Loucy (cell line): ENCODE data around the gene ADAM23.

Experiments used
- H2AFZ ChIP-seq: fragments of 200-600 bp; sonication (generic); 2 replicates; pipeline ENCODE4 v1.6.0; 2016; ENCODE audit warnings: antibody characterized with exemption, mild to moderate bottlenecking, low read length, moderate library complexity
- H3F3A ChIP-seq: fragments of 200-600 bp; 2 replicates; pipeline ENCODE4 v1.6.0; 2016; ENCODE audit warnings: antibody characterized with exemption, low read depth, mild to moderate bottlenecking
- H3K27me3 ChIP-seq: fragments of 200-600 bp; sonication (generic); 2 replicates; pipeline ENCODE4 v1.6.1; 2014; ENCODE audit warnings: low read length, mild to moderate bottlenecking; ENCODE audit not compliant: insufficient read depth, poor library complexity, severe bottlenecking
- H3K36me3 ChIP-seq: fragments of 200-600 bp; sonication (generic); 2 replicates; pipeline ENCODE4 v1.6.1; 2016; ENCODE audit warnings: low read length; ENCODE audit not compliant: insufficient read depth
- H3K4me1 ChIP-seq: fragments of 200-600 bp; sonication (generic); 2 replicates; pipeline ENCODE4 v1.5.1; 2014; ENCODE audit warnings: low read length, mild to moderate bottlenecking; ENCODE audit not compliant: insufficient read depth, poor library complexity, severe bottlenecking
- H3K4me2 ChIP-seq: fragments of 200-600 bp; sonication (generic); 2 replicates; pipeline ENCODE4 v1.6.0; 2014; ENCODE audit warnings: antibody characterized with exemption, low read length, low read depth, mild to moderate bottlenecking; ENCODE audit not compliant: poor library complexity, severe bottlenecking
- H3K4me3 ChIP-seq: fragments of 200-600 bp; sonication (generic); 2 replicates; pipeline ENCODE4 v1.5.1; 2014; ENCODE audit warnings: low read length, mild to moderate bottlenecking, mixed read lengths; ENCODE audit not compliant: poor library complexity, severe bottlenecking
- H3K79me2 ChIP-seq: fragments of 200-600 bp; sonication (generic); 2 replicates; pipeline ENCODE4 v1.6.1; 2014; ENCODE audit warnings: low read length; ENCODE audit not compliant: insufficient read depth
- H3K9ac ChIP-seq: fragments of 200-600 bp; sonication (generic); 2 replicates; pipeline ENCODE4 v1.6.0; 2014; ENCODE audit warnings: mild to moderate bottlenecking, low read depth, low read length, moderate library complexity; ENCODE audit not compliant: poor library complexity, severe bottlenecking
- H3K9me2 ChIP-seq: fragments of 200-600 bp; sonication (generic); replicated peaks from 2 replicates; pipeline ENCODE4 v1.6.1; 2016; ENCODE audit warnings: low read depth, low read length, mixed read lengths
- H3K9me3 ChIP-seq: fragments of 200-600 bp; sonication (generic); 2 replicates; pipeline ENCODE4 v1.6.1; 2014; ENCODE audit warnings: mild to moderate bottlenecking, antibody characterized with exemption, low read length, low read depth; ENCODE audit not compliant: insufficient read depth
- H4K20me1 ChIP-seq: fragments of 200-600 bp; sonication (generic); 2 replicates; pipeline ENCODE4 v1.6.0; 2014; ENCODE audit warnings: antibody characterized with exemption, low read length, mild to moderate bottlenecking; ENCODE audit not compliant: insufficient read depth, poor library complexity, severe bottlenecking
- EZH2phosphoT487 ChIP-seq: fragments of 200-600 bp; IDR thresholded peaks from 2 replicates; pipeline ENCODE4 v1.6.1; 2018; ENCODE audit warnings: antibody characterized with exemption, mild to moderate bottlenecking, moderate library complexity, borderline replicate concordance
- TF ChIP-seq, protein P1 (sequence below): fragments of 200-600 bp; sonication (generic); conservative IDR thresholded peaks from 2 replicates; pipeline ENCODE4 v1.5.1; 2014; ENCODE audit warnings: mild to moderate bottlenecking, antibody characterized with exemption, low read length

Gene ADAM23

DNA sequence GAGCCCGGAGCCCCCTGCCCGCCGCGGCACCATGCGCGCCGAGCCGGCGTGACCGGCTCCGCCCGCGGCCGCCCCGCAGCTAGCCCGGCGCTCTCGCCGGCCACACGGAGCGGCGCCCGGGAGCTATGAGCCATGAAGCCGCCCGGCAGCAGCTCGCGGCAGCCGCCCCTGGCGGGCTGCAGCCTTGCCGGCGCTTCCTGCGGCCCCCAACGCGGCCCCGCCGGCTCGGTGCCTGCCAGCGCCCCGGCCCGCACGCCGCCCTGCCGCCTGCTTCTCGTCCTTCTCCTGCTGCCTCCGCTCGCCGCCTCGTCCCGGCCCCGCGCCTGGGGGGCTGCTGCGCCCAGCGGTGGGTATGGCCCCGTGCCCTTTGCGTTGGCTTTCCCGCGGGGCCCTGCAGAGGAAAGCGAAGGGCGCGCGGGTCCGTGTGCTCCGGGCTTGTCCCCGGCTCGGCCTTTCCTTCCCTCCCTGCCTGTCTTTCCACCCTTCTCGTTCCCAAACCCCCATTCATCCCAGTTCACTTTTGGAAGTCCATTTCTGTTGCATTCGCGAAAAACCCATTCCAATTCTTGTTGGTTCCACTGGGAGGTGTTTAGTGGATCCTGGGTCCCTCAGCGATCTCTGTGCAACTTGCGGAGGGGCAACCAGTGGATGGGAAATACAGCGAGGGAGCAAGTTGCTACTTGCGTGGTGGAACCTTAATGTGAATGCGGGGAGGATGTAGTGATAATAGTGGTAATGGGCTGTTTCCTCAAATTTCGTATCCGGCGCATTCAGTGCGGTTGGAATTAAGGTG, 599 bp downstream of the ADAM23 start:
- Histone ChIP-seq H3K4me1 (no peaks in the 10 kb centered on the region), H3K9me3 (no peaks in the 10 kb centered on the region), H3K9ac (no peak overlapping the region), H3K9me2 (no peaks in the 10 kb centered on the region), H3K79me2 (no peaks in the 10 kb centered on the region), H3K36me3 (no peaks in the 10 kb centered on the region), H4K20me1 (no peaks in the 10 kb centered on the region), H2AFZ (no peak overlapping the region), H3F3A (no peaks in the 10 kb centered on the region), H3K4me3 (no peak overlapping the region), H3K27me3 (no peaks in the 10 kb centered on the region), H3K4me2 (no peak overlapping the region)
- TF ChIP-seq, protein P1, sequence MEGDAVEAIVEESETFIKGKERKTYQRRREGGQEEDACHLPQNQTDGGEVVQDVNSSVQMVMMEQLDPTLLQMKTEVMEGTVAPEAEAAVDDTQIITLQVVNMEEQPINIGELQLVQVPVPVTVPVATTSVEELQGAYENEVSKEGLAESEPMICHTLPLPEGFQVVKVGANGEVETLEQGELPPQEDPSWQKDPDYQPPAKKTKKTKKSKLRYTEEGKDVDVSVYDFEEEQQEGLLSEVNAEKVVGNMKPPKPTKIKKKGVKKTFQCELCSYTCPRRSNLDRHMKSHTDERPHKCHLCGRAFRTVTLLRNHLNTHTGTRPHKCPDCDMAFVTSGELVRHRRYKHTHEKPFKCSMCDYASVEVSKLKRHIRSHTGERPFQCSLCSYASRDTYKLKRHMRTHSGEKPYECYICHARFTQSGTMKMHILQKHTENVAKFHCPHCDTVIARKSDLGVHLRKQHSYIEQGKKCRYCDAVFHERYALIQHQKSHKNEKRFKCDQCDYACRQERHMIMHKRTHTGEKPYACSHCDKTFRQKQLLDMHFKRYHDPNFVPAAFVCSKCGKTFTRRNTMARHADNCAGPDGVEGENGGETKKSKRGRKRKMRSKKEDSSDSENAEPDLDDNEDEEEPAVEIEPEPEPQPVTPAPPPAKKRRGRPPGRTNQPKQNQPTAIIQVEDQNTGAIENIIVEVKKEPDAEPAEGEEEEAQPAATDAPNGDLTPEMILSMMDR = no peak
- no peak for TF ChIP-seq EZH2phosphoT487

- Histone ChIP-seq H3K9ac (no peak overlapping the region), H3K4me1 (no peaks in the 10 kb centered on the region), H3K27me3 (no peaks in the 10 kb centered on the region), H3K9me3 (no peaks in the 10 kb centered on the region), H3K9me2 (no peaks in the 10 kb centered on the region), H3K4me3 (no peak overlapping the region), H3K36me3 (no peaks in the 10 kb centered on the region), H3K4me2 (no peak overlapping the region), H2AFZ (no peak overlapping the region), H4K20me1 (no peaks in the 10 kb centered on the region), H3F3A (no peaks in the 10 kb centered on the region), H3K79me2 (no peaks in the 10 kb centered on the region)
- TF ChIP-seq EZH2phosphoT487 = no peak
- TF ChIP-seq, protein P1 = no peak
Measured at GRCh38 chr2:206445948-206446347, 2.6 kb downstream of the ADAM23 start.

DNA sequence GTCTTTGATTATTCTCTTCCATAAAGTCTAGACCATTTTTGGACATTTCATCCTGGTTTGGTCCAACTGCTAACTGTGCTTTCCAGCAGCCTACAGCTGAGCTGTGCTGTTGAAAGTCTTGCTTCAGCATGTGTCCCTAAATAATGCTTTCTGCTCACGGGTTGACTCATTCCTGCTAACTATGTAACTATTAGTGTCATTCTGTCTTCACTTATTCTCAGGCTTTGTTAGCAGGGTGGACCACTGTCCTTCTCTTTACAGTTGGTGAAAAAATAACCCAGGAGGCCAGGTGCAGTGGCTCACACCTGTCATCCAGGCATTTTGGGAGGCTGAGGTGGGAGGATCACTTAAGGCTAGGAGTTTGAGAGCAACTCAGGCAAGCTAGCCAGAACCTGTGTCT, 8.9 kb downstream of the ADAM23 start:
- no peaks in the 10 kb centered on the region for H3K36me3 ChIP-seq
- H3K9me3 ChIP-seq = no peaks in the 10 kb centered on the region
- H3K27me3 ChIP-seq = no peaks in the 10 kb centered on the region
- no peak overlapping the region for H3K4me3 ChIP-seq
- no peak overlapping the region for H2AFZ ChIP-seq
- H3K4me2 ChIP-seq = no peak overlapping the region
- TF ChIP-seq, protein P1 = no peak
- no peak for TF ChIP-seq EZH2phosphoT487
- H3F3A ChIP-seq = no peaks in the 10 kb centered on the region
- no peaks in the 10 kb centered on the region for H3K9me2 ChIP-seq
- H3K4me1 ChIP-seq = peaks cover 2% of the 10 kb centered on the region
- no peaks in the 10 kb centered on the region for H4K20me1 ChIP-seq
- H3K9ac ChIP-seq = no peak overlapping the region
- no peaks in the 10 kb centered on the region for H3K79me2 ChIP-seq
